HUES6 (cell line): Measurements from ENCODE around the gene SSBP3.

ENCODE experiments used
- H3K27ac ChIP-seq: 2 replicates; pipeline ENCODE4 v1.7.0; 2013; ENCODE audit warnings: low read depth, mild to moderate bottlenecking, low read length, inconsistent platforms
- H3K27me3 ChIP-seq: 2 replicates; pipeline ENCODE4 v1.6.1; 2013; ENCODE audit warnings: low read length; ENCODE audit not compliant: control insufficient read depth, insufficient read depth
- H3K36me3 ChIP-seq: 2 replicates; pipeline ENCODE4 v1.6.1; 2013; ENCODE audit warnings: low read length; ENCODE audit not compliant: control insufficient read depth, insufficient read depth
- H3K4me1 ChIP-seq: 2 replicates; pipeline ENCODE4 v1.6.1; 2013; ENCODE audit warnings: low read length; ENCODE audit not compliant: control insufficient read depth, insufficient read depth
- H3K4me3 ChIP-seq: 2 replicates; pipeline ENCODE4 v1.5.1; 2013; ENCODE audit warnings: low read depth, low read length
- H3K9ac ChIP-seq: one replicate; pipeline ENCODE4 v1.6.1; 2013; ENCODE audit warnings: mild to moderate bottlenecking, low read length
- H3K9me3 ChIP-seq: 2 replicates; pipeline ENCODE4 v1.6.1; 2013; ENCODE audit warnings: low read depth, low read length; ENCODE audit not compliant: control insufficient read depth, insufficient read depth

The SSBP3 gene

DNA sequence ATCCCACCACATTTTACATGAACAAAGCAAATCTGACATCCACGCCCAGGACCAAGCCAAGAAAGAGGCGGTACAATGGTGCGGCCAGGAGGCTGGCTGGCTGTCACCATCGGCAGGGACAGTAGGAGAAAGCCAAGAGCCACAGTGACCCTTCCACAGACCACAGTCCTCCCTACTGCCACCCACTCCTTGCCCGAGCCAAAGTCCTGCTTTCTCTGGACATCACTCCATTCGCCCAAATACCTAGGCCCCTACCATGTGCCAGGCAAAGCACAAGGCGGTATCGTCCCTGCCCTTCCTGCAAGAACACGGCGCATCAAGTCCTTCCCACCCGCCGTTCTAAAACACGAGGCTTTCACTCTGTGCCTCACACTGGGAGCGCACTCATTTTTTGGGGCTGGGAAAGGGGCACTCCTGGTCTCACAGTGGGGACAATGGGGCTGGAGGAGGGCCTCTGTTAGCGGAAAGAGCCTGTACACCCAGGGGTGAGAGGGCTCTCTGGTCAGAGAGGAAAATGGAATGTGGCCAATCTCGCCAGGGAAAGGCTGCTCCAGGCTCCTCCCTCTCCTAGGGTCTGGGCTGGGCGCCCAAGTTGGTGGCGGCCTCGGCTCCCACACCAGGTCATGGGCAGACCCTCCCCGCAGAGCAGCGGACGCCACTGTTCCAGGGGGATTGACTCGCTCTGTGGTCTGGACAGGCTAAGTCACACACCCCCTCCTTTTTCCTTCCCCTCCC is 26.5 kb downstream of the SSBP3 start:
- Histone ChIP-seq H3K9ac (peak overlapping the region; percentile 84), H3K4me3 (no peak overlapping the region), H3K4me1 (peaks cover 68% of the 10 kb centered on the region), H3K36me3 (peaks cover 18% of the 10 kb centered on the region), H3K27ac (peak overlapping the region; percentile 95), H3K27me3 (no peaks in the 10 kb centered on the region), H3K9me3 (no peaks in the 10 kb centered on the region)

DNA sequence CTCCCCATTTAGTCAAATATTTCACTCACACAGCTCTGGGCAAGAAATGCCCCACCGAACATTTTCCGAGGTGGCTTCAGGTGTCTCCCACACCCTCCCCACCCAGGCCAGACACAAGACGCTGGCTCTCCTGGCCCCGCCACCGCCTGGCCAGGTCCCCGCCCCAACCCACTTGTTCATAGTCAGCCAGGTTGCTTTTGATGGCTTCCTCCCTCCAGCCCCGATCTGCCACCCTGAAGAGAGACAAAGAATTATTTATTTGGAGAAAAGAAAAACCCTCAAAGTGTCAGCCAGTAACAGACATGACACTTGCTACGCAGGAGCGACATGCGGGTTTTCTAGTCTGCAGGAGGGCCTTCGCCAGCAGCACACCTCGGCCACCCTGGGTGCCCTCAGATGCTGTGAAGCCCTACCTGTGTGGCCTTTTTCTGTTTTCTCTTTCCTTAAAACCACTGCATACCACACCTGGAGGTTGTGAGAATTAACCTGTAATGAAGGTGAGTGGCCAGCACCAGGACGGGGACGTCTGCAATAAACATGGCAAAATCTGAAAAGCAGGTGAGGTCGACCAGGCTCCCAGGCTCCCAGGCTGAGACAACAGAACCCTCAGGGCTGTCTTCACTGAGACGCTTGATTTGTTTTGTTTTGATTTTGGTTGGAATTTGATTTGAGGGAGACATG is 27.2 kb downstream of the SSBP3 start:
- peak overlapping the region; percentile 29; the same call in 1 of the 2 replicates for H3K4me3 ChIP-seq
- H3K9me3 ChIP-seq: no peaks in the 10 kb centered on the region
- peak overlapping the region; percentile 84 for H3K9ac ChIP-seq
- H3K36me3 ChIP-seq: peaks cover 15% of the 10 kb centered on the region
- no peaks in the 10 kb centered on the region for H3K27me3 ChIP-seq
- H3K27ac ChIP-seq: peak overlapping the region; percentile 95
- peaks cover 72% of the 10 kb centered on the region for H3K4me1 ChIP-seq

DNA sequence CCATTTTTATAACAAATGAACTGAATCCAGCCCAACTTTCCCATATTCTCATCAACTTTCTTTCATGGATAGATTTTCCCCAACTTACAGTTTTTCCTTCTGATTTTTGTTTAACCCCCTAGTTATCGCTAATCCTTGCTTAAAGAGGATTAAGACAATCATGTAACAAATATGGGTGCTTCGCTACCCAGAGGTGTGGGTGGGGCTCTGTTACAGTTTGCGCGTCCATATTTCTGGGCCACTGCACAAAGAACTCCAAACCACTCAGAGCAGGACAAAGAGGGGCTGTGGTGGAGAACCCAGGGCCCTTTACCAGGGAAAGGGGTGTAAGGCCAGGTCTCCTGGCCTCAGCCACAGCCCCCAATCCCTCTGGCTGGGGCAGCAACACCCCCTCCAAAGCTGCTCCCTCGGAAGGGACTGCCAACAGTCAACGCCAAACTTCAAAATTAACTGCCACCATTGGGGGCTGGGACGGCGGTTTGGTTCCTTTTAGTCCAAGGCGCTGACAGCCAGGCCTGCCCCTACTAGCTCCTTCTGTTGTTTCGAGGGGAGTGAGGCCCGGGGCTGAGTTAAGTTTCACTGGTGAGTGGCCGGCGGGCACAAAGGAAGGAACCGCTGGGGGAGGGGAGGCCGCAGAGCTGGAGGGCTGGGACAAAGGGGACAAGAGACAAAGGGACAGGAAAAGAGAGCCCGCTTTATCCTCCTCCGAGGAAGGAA is 27.9 kb downstream of the SSBP3 start:
- H3K36me3 ChIP-seq: peaks cover 15% of the 10 kb centered on the region; the same call in 1 of the 2 replicates
- H3K4me3 ChIP-seq: peak overlapping the region; percentile 29; the same call in 1 of the 2 replicates
- H3K27me3 ChIP-seq: no peaks in the 10 kb centered on the region
- no peaks in the 10 kb centered on the region for H3K9me3 ChIP-seq
- H3K27ac ChIP-seq: peak overlapping the region; percentile 95
- peaks cover 76% of the 10 kb centered on the region for H3K4me1 ChIP-seq
- H3K9ac ChIP-seq: peak overlapping the region; percentile 84

DNA sequence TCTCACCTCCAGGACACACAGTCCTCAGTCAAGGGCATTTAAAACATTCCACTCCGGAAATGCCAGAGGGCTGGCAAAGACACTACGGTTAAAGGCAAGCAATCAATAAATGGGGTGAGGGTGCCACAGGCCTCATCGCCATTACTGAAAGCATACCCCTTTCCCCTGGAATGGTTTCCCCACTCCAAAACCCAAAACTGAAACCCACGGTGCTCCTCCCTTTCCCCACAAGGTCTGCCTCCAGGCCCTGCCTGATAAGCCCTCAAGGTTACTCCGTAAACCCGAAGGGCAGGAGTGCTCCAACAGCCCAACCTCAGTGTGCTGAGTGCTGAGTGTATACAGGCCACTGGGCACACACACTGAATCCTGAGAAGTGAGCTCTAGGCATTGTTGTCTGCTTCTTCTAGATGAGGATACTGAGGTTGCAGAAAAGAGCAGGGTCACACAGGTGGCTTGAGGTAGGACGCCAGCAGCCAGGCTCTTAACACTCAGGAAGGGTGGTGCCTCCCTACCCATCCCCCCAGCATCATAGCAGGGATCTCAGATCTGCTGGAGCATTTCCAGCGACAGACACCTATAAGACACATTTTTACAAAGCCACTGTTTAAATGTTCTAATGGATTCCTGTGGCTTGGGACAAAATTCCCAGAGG is 29.0 kb downstream of the SSBP3 start:
- Histone ChIP-seq H3K4me1 (peaks cover 76% of the 10 kb centered on the region), H3K36me3 (peaks cover 15% of the 10 kb centered on the region; the same call in 1 of the 2 replicates), H3K9me3 (no peaks in the 10 kb centered on the region), H3K27ac (peak overlapping the region; percentile 33; the same call in 1 of the 2 replicates), H3K4me3 (no peak overlapping the region; the same call in 1 of the 2 replicates), H3K9ac (peak overlapping the region; percentile 53), H3K27me3 (no peaks in the 10 kb centered on the region)

DNA sequence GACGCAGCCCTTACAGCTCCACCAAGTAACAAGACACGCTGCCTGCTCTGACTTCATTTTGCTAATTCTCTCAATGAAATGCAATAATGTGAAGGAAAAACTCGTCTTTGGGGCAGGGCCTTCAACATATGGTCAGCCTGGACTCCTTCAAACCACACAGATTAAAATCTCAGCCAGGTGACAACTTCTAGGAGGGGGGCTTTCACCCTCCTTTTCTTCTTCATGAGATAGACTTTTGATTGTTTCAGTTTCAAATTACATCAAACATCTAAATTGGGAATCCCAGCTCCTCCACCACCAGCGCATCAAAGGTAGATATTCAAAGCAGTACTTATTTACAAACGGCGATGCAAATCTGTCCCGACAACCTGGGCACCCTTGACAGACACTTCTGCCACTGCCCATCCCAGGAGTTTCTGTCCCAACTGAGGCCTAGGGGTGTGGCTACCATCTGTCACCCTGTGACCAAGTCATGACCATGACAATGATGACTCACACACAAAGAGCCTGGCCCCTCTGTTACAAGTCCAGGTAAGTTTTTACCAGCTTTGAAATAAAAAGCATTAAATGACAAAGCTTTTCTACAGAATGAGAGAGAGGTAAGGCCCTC is 29.7 kb downstream of the SSBP3 start:
- no peaks in the 10 kb centered on the region for H3K27me3 ChIP-seq
- H3K36me3 ChIP-seq: peaks cover 13% of the 10 kb centered on the region; the same call in 1 of the 2 replicates
- peak overlapping the region; percentile 8; the same call in 1 of the 2 replicates for H3K4me3 ChIP-seq
- peaks cover 76% of the 10 kb centered on the region for H3K4me1 ChIP-seq
- H3K27ac ChIP-seq: peak overlapping the region; percentile 33; the same call in 1 of the 2 replicates
- H3K9me3 ChIP-seq: no peaks in the 10 kb centered on the region
- H3K9ac ChIP-seq: peak overlapping the region; percentile 43

DNA sequence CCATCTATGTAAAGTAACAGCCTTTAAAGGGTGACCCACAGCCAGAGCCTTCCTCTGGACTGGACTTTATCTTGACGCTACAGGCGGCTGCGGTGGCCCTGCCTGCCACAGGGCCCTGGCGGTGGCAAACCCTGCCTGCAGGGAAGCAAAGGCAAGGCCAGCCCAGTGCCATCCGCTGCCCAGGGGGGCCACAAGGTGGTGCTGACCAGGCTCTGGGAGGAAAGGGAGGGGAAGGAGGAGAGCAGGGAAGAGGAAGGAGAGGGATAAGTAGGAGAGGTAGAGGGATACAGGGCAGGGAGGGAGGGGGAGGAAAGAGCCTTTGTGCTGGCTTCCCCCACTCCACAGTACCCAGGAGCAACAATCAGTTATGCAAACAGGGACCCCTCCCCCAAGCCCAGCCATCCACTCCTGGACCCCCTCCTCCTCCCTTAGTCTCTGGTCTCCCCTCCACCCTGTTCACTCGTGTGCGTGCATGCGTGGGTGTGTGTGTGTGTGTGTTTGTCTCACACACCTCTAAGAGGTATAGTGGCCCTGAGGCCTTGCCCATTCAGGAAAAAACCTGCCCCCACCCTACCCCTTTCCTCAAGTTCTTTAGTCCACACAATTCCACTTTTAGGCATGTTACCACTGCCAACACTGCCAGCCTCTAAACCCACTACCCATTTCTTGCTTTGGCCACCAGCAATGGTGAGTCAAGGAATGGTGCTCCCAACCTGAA is 30.3 kb downstream of the SSBP3 start:
- Histone ChIP-seq H3K9me3 (no peaks in the 10 kb centered on the region), H3K9ac (peak overlapping the region; percentile 47), H3K27me3 (no peaks in the 10 kb centered on the region), H3K4me1 (peaks cover 73% of the 10 kb centered on the region), H3K27ac (peak overlapping the region; percentile 33; the same call in 1 of the 2 replicates), H3K4me3 (peak overlapping the region; percentile 8; the same call in 1 of the 2 replicates), H3K36me3 (peaks cover 7% of the 10 kb centered on the region; the same call in 1 of the 2 replicates)

DNA sequence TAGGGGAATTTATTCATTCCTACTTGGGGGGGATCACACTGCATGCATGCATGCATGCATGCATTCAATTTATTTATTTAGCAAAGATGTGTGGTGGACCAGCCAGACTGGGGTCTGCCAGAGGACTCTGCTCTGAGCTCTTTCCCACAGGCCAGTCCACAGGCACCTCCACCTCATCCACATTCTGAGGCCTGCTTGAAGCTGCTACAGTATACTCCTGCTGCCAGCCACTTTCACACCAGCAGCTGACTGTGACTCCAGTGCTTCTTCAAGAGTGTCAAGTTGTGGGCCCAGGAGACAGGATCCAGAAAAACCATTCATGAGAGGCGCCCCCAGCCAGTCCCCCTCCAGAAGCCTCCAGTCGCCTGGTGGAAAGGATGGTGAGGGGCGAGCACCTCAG is 30.9 kb downstream of the SSBP3 start:
- no peak overlapping the region for H3K27ac ChIP-seq
- H3K4me1 ChIP-seq: peaks cover 67% of the 10 kb centered on the region
- no peaks in the 10 kb centered on the region for H3K9me3 ChIP-seq
- peaks cover 6% of the 10 kb centered on the region; the same call in 1 of the 2 replicates for H3K36me3 ChIP-seq
- no peak overlapping the region for H3K4me3 ChIP-seq
- no peaks in the 10 kb centered on the region for H3K27me3 ChIP-seq
- H3K9ac ChIP-seq: peak overlapping the region; percentile 47

DNA sequence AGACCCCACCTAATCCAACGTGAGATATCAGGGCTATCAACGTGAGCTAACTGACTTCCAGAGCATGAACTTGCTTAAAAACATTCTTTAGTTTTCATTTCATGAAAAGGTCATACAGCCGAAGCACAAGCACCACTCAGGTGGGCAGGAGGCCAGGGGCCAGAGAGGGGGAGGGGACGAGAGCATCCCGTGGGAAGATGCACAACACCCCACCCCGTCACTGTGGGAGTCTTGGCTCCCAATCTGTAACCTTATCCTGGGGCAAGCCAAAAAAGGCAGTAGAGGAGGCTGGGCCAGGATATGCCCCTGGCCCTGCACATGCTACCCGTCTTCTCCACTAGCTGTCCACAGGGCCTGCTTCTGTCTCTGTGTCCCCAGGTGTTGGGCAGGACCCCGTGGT is 31.4 kb downstream of the SSBP3 start:
- Histone ChIP-seq H3K9ac (no peak overlapping the region), H3K9me3 (no peaks in the 10 kb centered on the region), H3K27ac (no peak overlapping the region), H3K36me3 (peaks cover 10% of the 10 kb centered on the region), H3K27me3 (no peaks in the 10 kb centered on the region), H3K4me3 (no peak overlapping the region), H3K4me1 (peaks cover 62% of the 10 kb centered on the region)

DNA sequence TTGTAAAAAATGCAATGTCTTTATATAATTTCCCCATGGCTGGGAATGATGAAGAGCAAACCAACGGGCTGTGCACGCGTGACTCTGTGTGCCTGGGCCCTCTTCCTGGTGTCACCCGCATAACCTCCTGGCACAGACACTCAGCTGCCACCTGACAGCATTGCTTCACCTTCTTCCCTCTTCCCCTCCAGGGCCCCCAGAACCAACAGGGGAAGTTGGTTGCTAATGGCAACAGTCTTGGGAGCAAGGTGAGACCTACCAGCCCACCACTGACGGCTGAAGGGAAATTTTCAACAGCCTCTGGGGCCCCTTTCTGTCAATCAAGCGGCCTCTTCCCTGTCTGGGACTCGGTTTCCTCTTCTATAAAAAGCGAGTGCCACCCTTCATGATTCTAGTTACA is 33.2 kb downstream of the SSBP3 start:
- Histone ChIP-seq H3K9ac (no peak overlapping the region), H3K27me3 (no peaks in the 10 kb centered on the region), H3K9me3 (no peaks in the 10 kb centered on the region), H3K4me3 (no peak overlapping the region), H3K27ac (no peak overlapping the region), H3K36me3 (peaks cover 16% of the 10 kb centered on the region), H3K4me1 (peaks cover 44% of the 10 kb centered on the region)

DNA sequence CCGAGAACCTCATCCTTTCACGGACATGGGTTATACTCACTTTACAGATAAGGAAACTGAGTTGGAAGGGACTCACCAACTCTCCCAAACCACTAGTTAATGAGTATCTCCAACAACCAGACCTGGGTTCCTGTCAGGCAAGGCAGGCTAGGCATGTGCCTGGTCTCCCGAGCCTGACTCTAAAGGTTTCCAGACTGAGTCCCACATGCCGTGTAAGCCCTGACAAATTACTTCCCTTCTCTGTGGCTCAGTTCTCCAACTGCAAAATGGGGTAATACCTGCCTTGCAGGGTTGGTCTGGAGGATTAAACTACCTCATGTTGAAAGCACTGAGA is 34.3 kb downstream of the SSBP3 start:
- no peaks in the 10 kb centered on the region for H3K27me3 ChIP-seq
- no peak overlapping the region for H3K9ac ChIP-seq
- H3K36me3 ChIP-seq: peaks cover 16% of the 10 kb centered on the region
- peaks cover 42% of the 10 kb centered on the region for H3K4me1 ChIP-seq
- H3K9me3 ChIP-seq: no peaks in the 10 kb centered on the region
- H3K27ac ChIP-seq: no peak overlapping the region
- no peak overlapping the region for H3K4me3 ChIP-seq
